ACC112 (cell line): ENCODE data around the gene CCDC138.

Experiments
- H2AFZ ChIP-seq: fragments of 200-600 bp; sonication (generic); one replicate; pipeline ENCODE4 v1.6.0; 2017; ENCODE audit warnings: antibody characterized with exemption, low read length; ENCODE audit not compliant: unreplicated experiment
- H3K27ac ChIP-seq: fragments of 200-600 bp; sonication (generic); 2 replicates; pipeline ENCODE4 v1.5.1; 2014; ENCODE audit warnings: low read depth, mild to moderate bottlenecking, antibody characterized with exemption, low read length, moderate library complexity
- H3K27me3 ChIP-seq: fragments of 200-600 bp; sonication (generic); 2 replicates; pipeline ENCODE4 v1.6.1; 2014; ENCODE audit warnings: mild to moderate bottlenecking, antibody characterized with exemption, low read length, moderate library complexity, mixed read lengths; ENCODE audit not compliant: insufficient read depth
- H3K36me3 ChIP-seq: fragments of 200-600 bp; sonication (generic); 2 replicates; pipeline ENCODE4 v1.6.1; 2016; ENCODE audit warnings: mild to moderate bottlenecking, antibody characterized with exemption, low read length, moderate library complexity, mixed read lengths; ENCODE audit not compliant: insufficient read depth
- H3K4me1 ChIP-seq: fragments of 200-600 bp; sonication (generic); one replicate; pipeline ENCODE4 v1.6.1; 2016; ENCODE audit warnings: low read length, mixed read lengths; ENCODE audit not compliant: insufficient read depth, unreplicated experiment, control insufficient read depth
- H3K4me3 ChIP-seq: fragments of 200-600 bp; sonication (generic); 2 replicates; pipeline ENCODE4 v1.5.1; 2014; ENCODE audit warnings: mild to moderate bottlenecking, low read depth, low read length
- H3K79me2 ChIP-seq: fragments of 200-600 bp; sonication (generic); one replicate; pipeline ENCODE4 v1.6.0; 2016; ENCODE audit warnings: low read length; ENCODE audit not compliant: control insufficient read depth, unreplicated experiment, insufficient read depth

The CCDC138 gene

DNA sequence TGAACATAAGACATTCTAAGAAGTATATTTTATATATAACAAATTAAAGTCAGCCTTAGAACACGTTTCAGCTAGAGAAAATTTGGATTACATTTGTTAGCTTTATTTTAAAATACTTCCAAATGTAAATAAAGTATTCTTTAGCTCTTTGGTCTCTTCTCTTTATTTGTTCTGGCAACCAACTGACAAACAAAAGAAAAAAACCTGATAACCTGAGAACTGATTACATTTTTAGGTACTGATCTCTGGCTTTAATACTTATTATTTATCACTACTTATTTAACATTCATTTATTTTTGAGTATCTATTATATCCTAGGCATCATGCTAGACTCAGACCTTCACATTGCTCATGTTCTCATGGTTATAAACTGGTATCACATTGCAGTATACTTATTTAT is 18.5 kb downstream of the CCDC138 start:
- Histone ChIP-seq H3K4me3 (no peak overlapping the region), H3K79me2 (peaks cover 6% of the 10 kb centered on the region)

DNA sequence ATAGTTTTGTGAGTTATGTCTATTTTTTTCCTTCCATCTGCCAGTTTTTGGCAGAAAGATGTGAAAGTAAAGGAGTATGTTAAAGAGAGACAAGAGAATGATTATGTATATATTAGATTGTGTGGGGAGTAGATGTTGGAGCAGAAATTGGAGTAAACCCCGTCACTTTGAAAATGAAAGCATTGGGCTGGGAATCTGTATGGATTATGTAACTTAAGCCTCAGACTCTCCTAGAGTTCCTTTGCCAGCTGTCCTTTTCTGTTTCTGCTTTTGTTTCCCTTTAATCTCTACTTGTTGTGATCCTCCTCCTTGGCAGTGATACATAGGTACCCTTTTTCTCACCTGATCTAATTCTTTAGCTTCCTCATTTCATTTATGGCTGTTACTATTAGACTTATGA is 19.2 kb downstream of the CCDC138 start:
- Histone ChIP-seq H3K27me3 (no peaks in the 10 kb centered on the region), H3K4me1 (no peaks in the 10 kb centered on the region), H3K36me3 (peaks cover 43% of the 10 kb centered on the region), H2AFZ (no peak overlapping the region), H3K27ac (no peak overlapping the region), H3K4me3 (no peak overlapping the region), H3K79me2 (peaks cover 9% of the 10 kb centered on the region)

More for the DNA sequence above, 18.5 kb downstream of the CCDC138 start:
- Histone ChIP-seq H2AFZ (no peak overlapping the region), H3K27ac (no peak overlapping the region), H3K4me1 (no peaks in the 10 kb centered on the region), H3K27me3 (no peaks in the 10 kb centered on the region), H3K36me3 (peaks cover 36% of the 10 kb centered on the region)

DNA sequence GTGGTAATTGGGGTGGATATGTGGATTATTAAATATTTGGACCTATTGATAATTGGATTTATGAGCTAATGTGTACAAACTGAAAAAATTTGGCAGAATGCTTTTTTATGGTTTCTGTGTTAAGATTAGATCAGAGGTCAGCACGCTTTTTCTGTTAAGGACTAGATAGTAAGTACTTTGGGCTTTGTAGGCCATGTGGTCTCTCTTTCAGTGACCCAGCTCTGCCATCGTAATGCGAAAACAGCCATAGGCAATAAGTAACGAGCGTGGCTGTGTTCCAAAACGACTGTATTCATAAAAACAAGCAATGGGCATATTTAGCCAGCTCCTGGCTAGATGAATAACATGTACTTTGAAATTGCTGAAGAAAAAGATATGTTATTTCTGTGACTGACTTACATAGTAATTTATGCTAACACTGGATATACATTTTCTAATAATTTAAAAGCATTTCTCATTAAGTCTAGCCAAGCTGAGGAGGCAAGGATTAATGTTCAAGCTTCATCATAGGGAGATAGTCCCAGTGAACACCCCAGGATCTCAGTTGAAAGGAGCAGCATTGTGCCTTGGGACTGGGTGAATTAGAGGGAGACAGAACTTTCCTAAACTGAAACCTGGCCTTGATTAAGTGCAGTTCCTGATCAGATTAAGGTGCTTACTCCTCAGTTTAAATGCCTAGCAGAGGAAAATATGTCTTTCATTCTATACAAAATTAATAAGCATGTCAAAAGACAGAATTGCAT is 20.0 kb downstream of the CCDC138 start:
- Histone ChIP-seq H2AFZ (no peak overlapping the region), H3K27ac (no peak overlapping the region), H3K79me2 (peaks cover 9% of the 10 kb centered on the region), H3K36me3 (peaks cover 43% of the 10 kb centered on the region), H3K4me1 (no peaks in the 10 kb centered on the region), H3K4me3 (no peak overlapping the region), H3K27me3 (no peaks in the 10 kb centered on the region)

DNA sequence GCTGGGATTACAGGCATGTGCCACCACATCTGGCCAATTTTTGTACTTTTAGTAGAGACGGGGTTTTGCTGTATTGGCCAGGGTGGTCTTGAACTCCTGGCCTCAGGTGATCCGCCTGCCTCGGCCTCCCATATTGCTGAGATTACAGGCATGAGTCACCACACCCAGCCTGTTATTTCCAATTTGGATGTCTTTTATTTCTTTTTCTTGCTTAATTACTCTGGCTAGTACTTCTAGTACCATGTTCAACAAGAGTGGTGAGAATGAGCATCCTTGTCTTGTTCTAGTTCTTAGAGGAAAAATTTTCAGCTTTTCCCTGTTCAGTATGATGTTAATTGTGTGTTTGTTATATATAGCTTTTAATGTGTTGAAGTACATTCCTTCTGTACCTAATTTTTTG is 23.4 kb downstream of the CCDC138 start:
- Histone ChIP-seq H3K27me3 (no peaks in the 10 kb centered on the region), H3K27ac (no peak overlapping the region), H3K79me2 (peaks cover 9% of the 10 kb centered on the region), H3K4me3 (no peak overlapping the region), H2AFZ (no peak overlapping the region), H3K4me1 (no peaks in the 10 kb centered on the region), H3K36me3 (peaks cover 36% of the 10 kb centered on the region)

DNA sequence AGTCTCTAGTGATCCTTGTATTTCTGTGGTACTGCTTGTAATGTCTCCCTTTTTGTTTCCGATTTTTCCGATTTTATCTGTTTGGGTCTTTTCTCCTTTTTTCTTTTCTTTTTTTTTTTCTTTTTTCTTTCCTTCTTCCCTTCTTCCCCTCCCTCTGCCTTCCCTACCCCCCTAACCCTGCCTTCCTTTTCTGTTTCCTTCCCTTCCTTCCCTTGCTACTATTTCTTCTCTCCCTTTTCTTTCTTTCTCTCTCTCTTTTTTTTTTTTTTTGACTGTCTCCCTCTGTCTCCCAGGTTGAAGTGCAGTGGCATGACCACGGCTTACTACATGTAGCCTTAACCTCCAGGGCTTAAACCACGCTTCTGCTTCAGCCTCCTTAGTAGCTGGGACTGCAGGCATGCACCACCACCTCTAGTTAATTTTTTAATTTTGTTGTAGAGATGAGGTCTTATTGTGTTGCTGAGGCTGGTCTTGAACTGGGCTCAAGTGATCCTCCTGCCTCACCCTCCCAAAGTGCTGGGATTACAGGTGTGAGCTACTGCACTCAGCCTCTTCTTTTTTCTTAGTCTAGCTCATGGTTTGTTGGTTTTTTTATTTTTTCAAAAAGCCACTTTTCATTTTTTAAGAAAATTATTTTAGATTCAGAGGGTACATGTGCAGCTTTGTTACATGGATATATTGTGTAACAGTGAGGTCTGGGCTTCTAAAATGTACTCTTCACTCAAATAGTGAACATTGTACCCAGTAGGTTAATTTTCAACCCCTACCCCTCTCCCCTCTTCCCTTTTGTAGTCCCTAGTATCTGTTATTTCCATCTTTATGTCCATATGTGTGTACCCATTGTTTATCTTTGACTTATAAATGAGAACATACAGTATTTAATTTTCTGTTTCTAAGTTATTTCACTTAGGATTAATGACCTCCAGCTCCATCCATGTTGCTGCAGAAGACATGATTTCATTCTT is 24.7 kb downstream of the CCDC138 start:
- H3K36me3 ChIP-seq: peaks cover 43% of the 10 kb centered on the region
- peaks cover 9% of the 10 kb centered on the region for H3K79me2 ChIP-seq
- no peak overlapping the region for H3K27ac ChIP-seq

DNA sequence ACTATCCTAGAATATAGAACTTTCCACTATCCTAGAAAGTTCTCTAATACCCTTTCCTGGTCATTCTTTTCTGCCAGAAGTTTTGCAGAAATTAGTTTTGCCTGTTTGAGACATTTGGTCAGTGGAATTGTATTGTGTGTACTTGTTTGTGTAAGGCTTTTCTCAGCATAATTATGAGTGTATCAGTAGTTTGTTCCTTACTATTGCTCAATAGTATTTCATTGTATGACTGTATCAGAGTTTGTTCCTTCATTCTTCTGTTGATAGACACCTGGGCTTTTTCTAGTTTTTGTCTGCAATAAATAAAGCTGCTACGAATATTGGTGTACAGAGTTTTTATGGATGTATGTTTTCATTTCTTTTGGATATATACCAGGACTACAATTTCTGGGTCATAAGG is 27.2 kb downstream of the CCDC138 start:
- Histone ChIP-seq H3K79me2 (peaks cover 8% of the 10 kb centered on the region), H3K36me3 (peaks cover 46% of the 10 kb centered on the region), H3K27me3 (no peaks in the 10 kb centered on the region), H3K27ac (no peak overlapping the region), H3K4me3 (no peak overlapping the region), H2AFZ (no peak overlapping the region), H3K4me1 (no peaks in the 10 kb centered on the region)

More for the DNA sequence above, 24.7 kb downstream of the CCDC138 start:
- no peaks in the 10 kb centered on the region for H3K4me1 ChIP-seq
- no peak overlapping the region for H3K4me3 ChIP-seq
- no peak overlapping the region for H2AFZ ChIP-seq
- H3K27me3 ChIP-seq: no peaks in the 10 kb centered on the region

DNA sequence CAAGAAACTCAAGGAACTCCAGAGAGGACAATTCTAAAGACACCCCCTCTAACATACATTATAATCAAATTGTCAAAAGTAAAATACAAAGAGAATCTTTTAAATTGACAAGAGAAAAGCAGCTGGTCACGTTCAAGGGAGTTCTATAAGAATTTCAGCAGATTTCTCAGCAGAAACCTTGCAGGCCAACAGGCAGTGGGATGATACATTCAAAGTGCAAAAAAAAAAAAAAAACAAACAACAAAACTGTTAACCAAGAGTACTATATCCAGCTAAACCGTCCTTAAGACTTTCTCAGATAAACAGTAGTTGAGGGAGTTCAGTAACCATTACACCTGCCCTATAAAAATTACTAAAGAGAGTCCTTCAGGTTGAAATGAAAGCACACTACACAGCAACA is 33.9 kb downstream of the CCDC138 start:
- H3K4me3 ChIP-seq: no peak overlapping the region
- H3K4me1 ChIP-seq: no peaks in the 10 kb centered on the region
- H3K79me2 ChIP-seq: no peaks in the 10 kb centered on the region
- H3K27me3 ChIP-seq: no peaks in the 10 kb centered on the region
- H2AFZ ChIP-seq: no peak overlapping the region
- H3K36me3 ChIP-seq: peaks cover 44% of the 10 kb centered on the region
- H3K27ac ChIP-seq: no peak overlapping the region

DNA sequence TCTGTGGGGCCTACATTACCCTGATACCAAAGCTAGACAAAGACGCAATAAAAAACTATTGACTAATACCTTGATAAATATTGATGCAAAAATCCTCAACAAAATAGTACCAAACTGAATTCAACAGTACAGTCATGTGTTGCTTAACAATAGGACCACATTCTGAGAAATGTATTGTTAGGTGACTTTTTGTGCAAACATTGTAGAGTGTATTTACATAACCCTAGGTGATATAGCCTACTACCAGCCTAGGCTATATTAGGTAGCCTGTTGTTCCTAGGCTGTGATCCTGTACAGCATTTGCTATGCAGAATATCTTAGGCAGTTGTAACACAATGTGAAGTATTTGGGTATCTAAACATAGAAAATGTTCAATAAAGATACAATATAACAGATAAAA is 36.7 kb downstream of the CCDC138 start:
- Histone ChIP-seq H3K79me2 (no peaks in the 10 kb centered on the region), H3K27ac (no peak overlapping the region), H3K36me3 (peaks cover 22% of the 10 kb centered on the region), H2AFZ (no peak overlapping the region), H3K4me1 (no peaks in the 10 kb centered on the region), H3K4me3 (no peak overlapping the region), H3K27me3 (no peaks in the 10 kb centered on the region)

DNA sequence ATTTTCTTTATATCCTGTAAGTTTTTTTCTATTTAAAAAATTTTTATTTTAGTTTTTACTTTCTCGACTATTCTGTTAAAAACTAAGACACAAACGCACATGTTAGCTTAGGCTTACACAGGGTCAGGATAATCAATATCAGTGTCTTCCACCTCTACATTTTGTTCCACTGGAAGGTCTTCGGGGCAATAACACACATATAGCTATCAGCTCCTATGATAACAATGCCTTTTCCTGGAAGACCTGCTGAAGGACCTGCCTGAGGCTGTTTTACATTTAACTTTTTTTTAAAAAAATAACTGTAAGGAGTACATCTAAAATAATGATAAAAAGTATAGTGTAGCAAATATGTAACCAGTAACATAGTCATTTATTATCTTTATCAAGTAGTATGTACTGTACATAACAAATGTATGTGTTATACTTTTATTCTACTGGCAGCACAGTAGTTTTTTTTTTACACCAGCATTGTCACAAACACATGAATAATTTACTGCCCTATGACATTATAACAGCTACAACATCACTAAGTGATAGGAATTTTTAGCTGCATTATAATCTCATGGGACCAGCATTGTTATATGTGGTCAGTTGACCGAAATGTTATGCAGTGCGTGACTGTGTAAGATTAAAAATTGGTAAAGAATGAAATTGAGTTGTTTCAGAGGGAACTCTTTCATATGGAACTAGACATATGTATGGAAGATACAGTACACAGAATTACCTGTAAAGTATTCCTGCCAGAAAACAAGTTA is 37.9 kb downstream of the CCDC138 start:
- Histone ChIP-seq H3K36me3 (peaks cover 12% of the 10 kb centered on the region), H3K79me2 (no peaks in the 10 kb centered on the region), H3K4me1 (no peaks in the 10 kb centered on the region), H3K27me3 (no peaks in the 10 kb centered on the region), H3K4me3 (no peak overlapping the region), H3K27ac (no peak overlapping the region), H2AFZ (no peak overlapping the region)

DNA sequence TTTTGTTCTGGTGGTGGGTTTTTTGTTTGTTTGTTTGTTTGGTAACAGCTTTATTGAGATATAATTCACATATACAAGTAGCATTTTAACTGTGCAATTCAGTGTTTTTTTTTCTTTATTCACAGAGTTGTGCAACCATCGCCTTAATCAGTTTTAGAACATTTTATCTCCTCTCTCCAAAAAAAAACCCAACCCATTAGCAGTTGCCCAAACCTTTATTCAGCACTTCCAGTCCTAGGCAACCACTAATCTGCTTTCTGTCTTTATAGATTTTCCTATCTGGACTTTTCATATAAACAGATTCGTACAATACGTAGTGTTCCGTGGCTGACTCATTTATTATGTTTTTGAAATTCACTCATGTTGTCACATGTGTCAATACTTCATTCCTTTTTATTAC is 38.7 kb downstream of the CCDC138 start:
- H3K4me1 ChIP-seq: no peaks in the 10 kb centered on the region
- H3K4me3 ChIP-seq: no peak overlapping the region
- H3K27ac ChIP-seq: no peak overlapping the region
- no peaks in the 10 kb centered on the region for H3K27me3 ChIP-seq
- H2AFZ ChIP-seq: no peak overlapping the region
- peaks cover 4% of the 10 kb centered on the region for H3K36me3 ChIP-seq
- no peaks in the 10 kb centered on the region for H3K79me2 ChIP-seq
